Muscle layer of duodenum (tissue), 2 donors: ENCODE results near the gene MOG.

Experiments used
- H3K27ac ChIP-seq: one replicate; pipeline ENCODE4 v1.7.0; 2013; ENCODE audit warnings: mild to moderate bottlenecking, low read length
- H3K27me3 ChIP-seq: one replicate; pipeline ENCODE4 v1.7.0; 2013; ENCODE audit warnings: low read depth, mild to moderate bottlenecking, control low read depth, low read length
- H3K36me3 ChIP-seq, 2 donors: one replicate each; pipeline ENCODE4 v1.7.0; 2013; ENCODE audit warnings: low read length in 2 of 2, control low read depth in 1 of 2, mild to moderate bottlenecking in 1 of 2; ENCODE audit not compliant: insufficient read depth in 2 of 2, control insufficient read depth in 1 of 2
- H3K4me1 ChIP-seq, 2 donors: one replicate each; pipeline ENCODE4 v1.7.0; 2013; ENCODE audit warnings: low read length in 2 of 2, mild to moderate bottlenecking in 2 of 2, control low read depth in 1 of 2, moderate library complexity in 1 of 2; ENCODE audit not compliant: insufficient read depth in 2 of 2, control insufficient read depth in 1 of 2
- H3K4me3 ChIP-seq, 2 donors: one replicate each; pipeline ENCODE4 v1.7.0; 2013; ENCODE audit warnings: low read length in 2 of 2, low read depth in 1 of 2, mild to moderate bottlenecking in 1 of 2
- H3K9me3 ChIP-seq, 2 donors: one replicate each; pipeline ENCODE4 v1.7.0; 2013; ENCODE audit warnings: low read length in 2 of 2, control low read depth in 1 of 2, mild to moderate bottlenecking in 1 of 2; ENCODE audit not compliant: control insufficient read depth in 1 of 2
- donor health status: healthy.

MOG gene

DNA sequence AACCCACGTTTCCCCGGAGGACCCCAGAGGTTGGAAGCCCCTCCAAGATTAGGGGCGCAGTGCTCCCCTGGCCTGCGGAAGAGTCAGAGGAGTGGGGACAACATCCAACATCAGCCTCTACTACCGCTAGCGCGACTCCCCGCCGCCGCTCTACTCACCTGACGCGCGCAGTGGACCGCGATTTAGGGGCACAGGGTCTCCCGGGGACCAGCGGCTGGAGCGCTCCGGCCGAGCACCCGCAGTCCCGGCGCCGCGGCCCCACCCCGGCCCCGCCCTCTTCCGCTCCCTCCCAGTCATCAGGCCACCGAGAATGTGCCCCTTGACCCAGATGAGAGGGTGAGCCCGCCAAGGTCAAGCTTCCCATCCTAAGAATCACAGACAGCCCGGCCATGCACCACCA lies 24.0 kb downstream of the MOG start, which contains the start of gene ZFP57:
TSS of gene ZFP57 (minus strand) at position 249 of the 400 bp plus-strand sequence. CDS start 4,149 bp downstream, outside the sequence.
- Histone ChIP-seq H3K9me3 (no peaks in the 10 kb centered on the region), H3K4me3 (peak within 1 kb of the TSS in 1 of 2 donors; percentile 25)

DNA sequence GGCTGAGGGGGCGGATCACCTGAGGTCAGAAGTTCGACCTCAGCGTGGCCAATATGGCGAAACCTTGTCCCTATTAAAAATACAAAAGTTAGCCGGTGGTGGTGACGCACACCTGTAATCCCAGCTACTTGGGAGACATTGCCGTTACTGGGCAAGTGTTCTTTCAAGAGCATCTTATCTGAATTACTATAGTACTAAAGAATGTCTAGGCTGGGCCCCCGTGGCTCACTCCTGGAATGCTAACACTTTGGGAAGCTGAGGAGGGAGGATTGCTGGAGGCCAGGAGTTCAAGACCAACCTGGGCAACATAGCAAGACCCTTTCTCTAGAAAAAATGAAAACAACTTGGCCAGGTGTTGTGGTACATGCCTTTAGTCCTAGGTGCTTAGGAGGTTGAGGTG lies 24.9 kb downstream of the MOG start:
- no peak overlapping the region for H3K27ac ChIP-seq

More for the DNA sequence above, 24.0 kb downstream of the MOG start, which contains the start of gene ZFP57:
- Histone ChIP-seq H3K36me3 (no peaks in the 10 kb centered on the region), H3K27ac (no peak within 1 kb of the TSS), H3K4me1 (no peaks in the 10 kb centered on the region), H3K27me3 (no peaks in the 10 kb centered on the region)

GRCh38 chr6:29685718-29686326 lies 28.9 kb downstream of the MOG start:
- H3K27ac ChIP-seq: no peak overlapping the region
- no peaks in the 10 kb centered on the region for H3K36me3 ChIP-seq
- no peaks in the 10 kb centered on the region for H3K4me1 ChIP-seq
- H3K9me3 ChIP-seq: no peaks in the 10 kb centered on the region
- no peak overlapping the region for H3K4me3 ChIP-seq
- no peaks in the 10 kb centered on the region for H3K27me3 ChIP-seq

More for the DNA sequence above, 24.9 kb downstream of the MOG start:
- H3K27me3 ChIP-seq: no peaks in the 10 kb centered on the region
- no peak overlapping the region for H3K4me3 ChIP-seq
- no peaks in the 10 kb centered on the region for H3K4me1 ChIP-seq
- no peaks in the 10 kb centered on the region for H3K36me3 ChIP-seq
- no peaks in the 10 kb centered on the region for H3K9me3 ChIP-seq

GRCh38 chr6:29694637-29695036 lies 37.7 kb downstream of the MOG start:
- H3K4me3 ChIP-seq: no peak overlapping the region
- no peaks in the 10 kb centered on the region for H3K4me1 ChIP-seq
- H3K9me3 ChIP-seq: peaks cover 0 to 8% of the 10 kb centered on the region in 2 donors
- no peaks in the 10 kb centered on the region for H3K27me3 ChIP-seq
- no peaks in the 10 kb centered on the region for H3K36me3 ChIP-seq
- no peak overlapping the region for H3K27ac ChIP-seq

GRCh38 chr6:29696147-29697125 lies 39.5 kb downstream of the MOG start:
- peaks cover 0 to 8% of the 10 kb centered on the region in 2 donors for H3K9me3 ChIP-seq
- no peaks in the 10 kb centered on the region for H3K27me3 ChIP-seq
- H3K4me3 ChIP-seq: no peak overlapping the region
- H3K27ac ChIP-seq: no peak overlapping the region
- H3K36me3 ChIP-seq: no peaks in the 10 kb centered on the region
- H3K4me1 ChIP-seq: no peaks in the 10 kb centered on the region

- no peak overlapping the region for H3K27ac ChIP-seq
- no peak overlapping the region for H3K4me3 ChIP-seq
- H3K36me3 ChIP-seq: no peaks in the 10 kb centered on the region
- no peaks in the 10 kb centered on the region for H3K9me3 ChIP-seq
- H3K27me3 ChIP-seq: peaks cover 5% of the 10 kb centered on the region
- H3K4me1 ChIP-seq: no peaks in the 10 kb centered on the region
Measured at GRCh38 chr6:29702519-29703103, 45.7 kb downstream of the MOG start.

DNA sequence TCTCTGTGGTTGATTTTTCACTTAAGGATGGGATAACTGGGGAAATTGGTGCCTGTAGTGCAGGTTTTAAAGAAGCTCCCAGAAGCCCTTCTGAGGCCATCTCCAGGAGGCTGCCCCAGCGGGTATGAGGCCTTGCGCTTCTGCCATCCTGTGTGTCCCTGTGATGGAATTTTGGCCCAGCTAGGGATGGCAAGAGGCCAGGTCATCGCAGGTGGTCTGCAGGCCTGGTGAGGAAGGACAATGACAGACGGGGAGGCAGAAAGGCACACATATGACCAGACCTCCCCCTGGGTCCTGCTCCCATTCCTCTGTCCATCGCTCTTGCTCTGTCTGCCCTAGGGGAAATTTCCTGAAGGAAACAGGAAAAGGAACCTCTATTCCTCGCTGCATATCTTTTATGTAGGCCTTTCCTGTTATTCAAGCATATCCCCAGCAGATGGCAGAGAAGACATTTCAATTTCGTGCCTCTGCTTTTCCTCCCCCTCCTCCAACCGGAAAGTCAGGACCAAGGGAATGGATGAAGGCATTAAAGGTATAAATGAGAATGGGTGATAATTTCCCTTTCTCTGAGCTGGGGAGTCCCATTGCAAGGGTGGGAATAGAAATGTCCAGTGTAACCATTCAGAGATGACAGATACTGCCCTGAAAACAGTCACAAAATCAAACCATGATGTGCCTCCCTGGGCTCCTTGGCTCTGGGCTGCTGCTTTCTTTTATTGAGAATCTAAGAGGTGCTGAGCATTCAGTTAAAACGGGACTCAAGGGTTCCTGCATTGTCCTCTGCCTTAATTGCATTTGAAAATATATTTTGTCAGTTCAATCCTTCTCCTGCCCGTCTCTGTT lies 48.7 kb downstream of the MOG start:
- Histone ChIP-seq H3K9me3 (no peaks in the 10 kb centered on the region), H3K36me3 (no peaks in the 10 kb centered on the region), H3K4me3 (no peak overlapping the region), H3K27ac (no peak overlapping the region), H3K27me3 (peaks cover 5% of the 10 kb centered on the region), H3K4me1 (no peaks in the 10 kb centered on the region)

DNA sequence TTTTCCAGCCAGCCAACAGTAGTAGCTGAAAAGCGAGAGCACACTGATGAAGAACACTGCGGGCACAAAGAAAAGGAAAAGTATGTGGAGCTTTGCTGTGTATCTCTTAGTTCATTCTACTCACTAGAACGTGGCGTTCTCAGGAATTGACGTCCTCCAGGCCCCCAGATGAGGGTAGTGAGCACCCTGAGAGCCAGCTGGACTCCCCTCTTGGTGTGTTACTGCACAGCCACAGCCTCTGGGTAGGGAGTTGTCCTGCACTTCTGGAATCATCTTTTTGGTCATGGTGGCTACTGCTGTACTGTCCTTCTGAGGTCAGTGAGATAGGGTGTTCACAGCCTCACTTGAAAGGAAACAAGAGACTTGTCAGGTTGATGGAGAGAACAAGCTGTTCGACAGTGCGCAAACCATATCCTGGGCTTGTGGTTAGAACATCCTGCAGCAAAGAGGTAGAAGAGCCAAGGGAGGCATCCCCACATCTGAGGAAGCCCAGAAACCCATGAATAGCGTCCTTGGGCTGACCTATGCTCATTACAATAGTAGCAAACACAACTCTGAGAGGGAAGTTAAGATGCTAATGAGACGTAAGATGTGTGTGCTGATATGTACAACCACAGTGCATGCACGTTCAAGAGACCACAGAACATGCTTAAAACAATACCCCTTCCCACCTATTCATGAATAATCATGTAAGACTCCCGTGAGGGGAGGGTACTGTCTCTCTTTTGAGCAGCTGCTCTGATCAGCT lies 51.7 kb downstream of the MOG start:
- Histone ChIP-seq H3K27ac (no peak overlapping the region), H3K36me3 (no peaks in the 10 kb centered on the region), H3K27me3 (no peaks in the 10 kb centered on the region), H3K4me1 (no peaks in the 10 kb centered on the region), H3K9me3 (no peaks in the 10 kb centered on the region), H3K4me3 (no peak overlapping the region)

GRCh38 chr6:29709188-29709587 lies 52.3 kb downstream of the MOG start:
- Histone ChIP-seq H3K27me3 (no peaks in the 10 kb centered on the region), H3K4me1 (no peaks in the 10 kb centered on the region), H3K4me3 (no peak overlapping the region), H3K27ac (no peak overlapping the region), H3K9me3 (no peaks in the 10 kb centered on the region), H3K36me3 (no peaks in the 10 kb centered on the region)

GRCh38 chr6:29710281-29710941 lies 53.5 kb downstream of the MOG start:
- no peaks in the 10 kb centered on the region for H3K4me1 ChIP-seq
- no peak overlapping the region for H3K27ac ChIP-seq
- no peak overlapping the region for H3K4me3 ChIP-seq
- H3K36me3 ChIP-seq: no peaks in the 10 kb centered on the region
- no peaks in the 10 kb centered on the region for H3K27me3 ChIP-seq
- H3K9me3 ChIP-seq: no peaks in the 10 kb centered on the region
